Breast epithelium (tissue), 4 donors: ENCODE data around the gene CENPB. TPM values are rescaled to one million over a fixed set of nuclear protein-coding genes. Genes with fewer than 3 reads are reported as not detected.

Experiments used
- DNase-seq, 2 donors: peaks; one replicate each; pipeline ENCODE4 v3.0.0-alpha.2; 2019; ENCODE audit warnings: low spot score in 2 of 2
- H3K27ac ChIP-seq, 2 donors: fragments of 200-600 bp; sonication (generic) in 1 of 2; one replicate each; pipeline ENCODE4 v1.5.1; 2016 to 2019; ENCODE audit warnings: mild to moderate bottlenecking in 1 of 2
- H3K27me3 ChIP-seq, 2 donors: fragments of 200-600 bp; sonication (generic) in 1 of 2; one replicate each; pipeline versions ENCODE4 v1.5.1 to v1.6.0; 2017 to 2019; ENCODE audit warnings: control low read depth in 1 of 2, mild to moderate bottlenecking in 1 of 2
- H3K36me3 ChIP-seq: fragments of 200-600 bp; one replicate; pipeline ENCODE4 v1.5.1; 2019
- H3K4me1 ChIP-seq, 2 donors: fragments of 200-600 bp; sonication (generic); one replicate each; pipeline ENCODE4 v1.5.1; 2016 to 2019; ENCODE audit warnings: control low read depth in 1 of 2
- H3K4me3 ChIP-seq, 3 donors: fragments of 200-600 bp; sonication (generic); 1 replicate in 2 of 3; 2 replicates in 1 of 3; pipeline ENCODE4 v1.5.1; 2016 to 2019; ENCODE audit warnings: mild to moderate bottlenecking in 3 of 3, moderate library complexity in 2 of 3
- H3K9me3 ChIP-seq, 2 donors: fragments of 200-600 bp; sonication (generic) in 1 of 2; one replicate each; pipeline ENCODE4 v1.5.1; 2016 to 2019; ENCODE audit warnings: control low read depth in 1 of 2
- POLR2A ChIP-seq: fragments of 450-650 bp; IDR thresholded peaks from one replicate; pipeline ENCODE4 v1.6.1; 2016; ENCODE audit warnings: antibody characterized with exemption, mild to moderate bottlenecking, moderate library complexity
- POLR2AphosphoS5 ChIP-seq, 3 donors: sonication (generic); formaldehyde crosslinking; IDR thresholded peaks; one replicate each; pipeline ENCODE4 v1.6.1; 2017; ENCODE audit warnings: antibody characterized with exemption in 3 of 3
- intact Hi-C: fragments of 100-400 bp; cut with DNase I; formaldehyde crosslinking; loops from one replicate; pipeline ENCODE4 v1.15.1; 2023; ENCODE audit warnings: low total_unique reads
- total RNA-seq, 3 donors: library from RNA; depleted of rRNA; stranded (reverse); fragments of >200 nt; gene quantifications; one replicate each; pipeline ENCODE4 v1.1.0, GENCODE V29; 2016
- TF ChIP-seq, protein P1 (sequence below), 3 donors: fragments of 450-650 bp; IDR thresholded peaks; one replicate each; pipeline ENCODE4 v1.5.1; 2016 to 2017; ENCODE audit warnings: antibody characterized with exemption in 3 of 3, mild to moderate bottlenecking in 3 of 3, moderate library complexity in 3 of 3

CENPB gene
- total RNA-seq, 3 donors from 2014 or later, result 55.5 to 69.8 (median 68.2) TPM

GRCh38 chr20:3764659-3765058 lies 21.9 kb downstream of the CENPB start:
- peak overlapping the region in 1 of 2 donors; percentile 12 for H3K27ac ChIP-seq
- TF ChIP-seq, protein P1, sequence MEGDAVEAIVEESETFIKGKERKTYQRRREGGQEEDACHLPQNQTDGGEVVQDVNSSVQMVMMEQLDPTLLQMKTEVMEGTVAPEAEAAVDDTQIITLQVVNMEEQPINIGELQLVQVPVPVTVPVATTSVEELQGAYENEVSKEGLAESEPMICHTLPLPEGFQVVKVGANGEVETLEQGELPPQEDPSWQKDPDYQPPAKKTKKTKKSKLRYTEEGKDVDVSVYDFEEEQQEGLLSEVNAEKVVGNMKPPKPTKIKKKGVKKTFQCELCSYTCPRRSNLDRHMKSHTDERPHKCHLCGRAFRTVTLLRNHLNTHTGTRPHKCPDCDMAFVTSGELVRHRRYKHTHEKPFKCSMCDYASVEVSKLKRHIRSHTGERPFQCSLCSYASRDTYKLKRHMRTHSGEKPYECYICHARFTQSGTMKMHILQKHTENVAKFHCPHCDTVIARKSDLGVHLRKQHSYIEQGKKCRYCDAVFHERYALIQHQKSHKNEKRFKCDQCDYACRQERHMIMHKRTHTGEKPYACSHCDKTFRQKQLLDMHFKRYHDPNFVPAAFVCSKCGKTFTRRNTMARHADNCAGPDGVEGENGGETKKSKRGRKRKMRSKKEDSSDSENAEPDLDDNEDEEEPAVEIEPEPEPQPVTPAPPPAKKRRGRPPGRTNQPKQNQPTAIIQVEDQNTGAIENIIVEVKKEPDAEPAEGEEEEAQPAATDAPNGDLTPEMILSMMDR (IDR thresholded peaks at IDR 0.05), result no peak
- TF ChIP-seq POLR2AphosphoS5 (IDR thresholded peaks at IDR 0.05), result no peak
- TF ChIP-seq POLR2A, result no peak
- no peak for DNase-seq
- no peaks in the 10 kb centered on the region for H3K9me3 ChIP-seq
- H3K36me3 ChIP-seq, result no peaks in the 10 kb centered on the region
- no peaks in the 10 kb centered on the region for H3K27me3 ChIP-seq
- no peaks in the 10 kb centered on the region for H3K4me1 ChIP-seq
- intact Hi-C loops, result loop anchor here (1.0 kb wide), 1 partner anchor 24 kb away; no protein-coding TSS in a partner anchor
- H3K4me3 ChIP-seq, result no peak overlapping the region

DNA sequence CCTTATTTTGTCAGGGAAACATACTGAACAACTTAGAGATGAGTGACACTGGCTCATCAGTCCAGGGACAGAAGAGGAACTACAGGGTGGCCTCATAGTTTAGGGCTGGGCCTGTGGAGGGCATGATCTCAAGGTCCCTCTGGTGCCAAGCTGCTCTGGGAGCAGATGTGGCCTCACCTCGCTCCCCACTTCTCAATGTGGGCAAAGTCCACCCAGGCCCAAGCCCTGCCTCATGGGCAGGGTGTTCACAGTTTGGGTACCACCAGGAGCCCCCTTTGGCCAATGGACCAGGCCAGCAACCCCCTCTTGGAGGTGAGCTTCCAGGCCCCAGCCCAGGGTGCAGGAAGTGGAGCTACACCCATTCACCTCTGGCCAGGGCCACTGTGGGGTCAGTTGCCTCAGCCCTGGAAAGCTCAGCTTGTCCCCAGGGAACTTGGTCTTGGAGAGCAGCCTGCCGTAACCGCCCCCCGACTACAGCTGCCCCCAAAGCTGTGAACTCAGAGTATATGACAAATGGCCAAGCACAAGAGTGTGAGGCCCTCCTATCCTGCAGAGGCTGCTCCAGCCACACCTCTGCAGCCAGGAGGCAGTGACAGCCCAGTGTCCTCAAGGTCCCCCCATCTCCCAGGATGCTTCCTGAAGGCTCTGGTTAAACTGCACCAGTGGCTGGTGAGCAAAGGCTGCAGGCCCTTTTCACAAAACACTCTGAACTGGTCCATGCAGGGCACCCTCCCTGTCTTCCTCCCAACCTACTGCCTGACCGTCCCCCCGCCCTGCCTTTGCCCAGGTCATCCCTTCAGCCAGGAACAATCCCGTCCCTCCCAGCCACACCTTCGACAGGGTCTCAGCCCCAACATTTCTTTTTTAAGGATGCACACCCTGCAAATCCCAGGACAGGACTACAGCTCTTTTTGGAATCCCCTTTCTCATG lies 22.6 kb downstream of the CENPB start:
- no peak overlapping the region for H3K4me3 ChIP-seq
- H3K9me3 ChIP-seq, result no peaks in the 10 kb centered on the region
- H3K4me1 ChIP-seq, result no peaks in the 10 kb centered on the region
- no peak for DNase-seq
- TF ChIP-seq, protein P1 (IDR thresholded peaks at IDR 0.05), result no peak
- TF ChIP-seq POLR2AphosphoS5 (IDR thresholded peaks at IDR 0.05), result no peak
- no peak for TF ChIP-seq POLR2A
- H3K27me3 ChIP-seq, result no peaks in the 10 kb centered on the region
- intact Hi-C loops, result no loop called here
- H3K36me3 ChIP-seq, result no peaks in the 10 kb centered on the region
- H3K27ac ChIP-seq, result peak overlapping the region in 1 of 2 donors; percentile 38

- Histone ChIP-seq H3K4me1 (no peaks in the 10 kb centered on the region), H3K9me3 (no peaks in the 10 kb centered on the region), H3K4me3 (no peak overlapping the region), H3K27ac (peak overlapping the region in 1 of 2 donors; percentile 38), H3K27me3 (no peaks in the 10 kb centered on the region), H3K36me3 (no peaks in the 10 kb centered on the region)
- intact Hi-C loops, result loop anchor here (1.0 kb wide), 1 partner anchor 29 kb away; no protein-coding TSS in a partner anchor
- DNase-seq, result no peak
- TF ChIP-seq, protein P1 (IDR thresholded peaks at IDR 0.05), result no peak
- TF ChIP-seq POLR2AphosphoS5 (IDR thresholded peaks at IDR 0.05) (no peak), POLR2A (no peak)
These were observed 25.7 kb downstream of the CENPB start for GRCh38 chr20:3760655-3761348.

DNA sequence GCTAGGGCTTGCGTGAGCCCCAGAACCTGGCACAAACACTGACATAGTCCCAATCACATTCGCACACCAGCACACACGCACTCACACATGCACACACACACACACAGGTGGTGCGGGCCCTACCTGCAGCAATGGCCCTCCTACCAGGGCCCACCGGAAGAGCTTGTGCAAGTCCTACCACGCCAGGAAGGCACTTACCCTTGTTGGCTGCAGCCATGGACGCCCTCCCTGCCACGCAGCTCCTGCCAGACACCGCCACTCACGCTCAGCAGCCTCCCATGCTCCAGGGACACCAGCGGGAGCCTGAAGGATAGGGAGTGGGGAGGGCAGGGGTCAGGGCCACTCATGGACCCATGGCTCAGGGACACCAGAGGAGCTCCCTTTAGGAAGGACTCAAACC lies 26.7 kb downstream of the CENPB start:
- intact Hi-C loops, result loop anchor here (1.0 kb wide), 1 partner anchor 30 kb away; no protein-coding TSS in a partner anchor
- peak overlapping the region in 1 of 2 donors; percentile 75 for H3K27ac ChIP-seq
- H3K27me3 ChIP-seq, result no peaks in the 10 kb centered on the region
- no peak for DNase-seq
- H3K4me1 ChIP-seq, result no peaks in the 10 kb centered on the region
- no peaks in the 10 kb centered on the region for H3K9me3 ChIP-seq
- no peak overlapping the region for H3K4me3 ChIP-seq
- TF ChIP-seq POLR2A (no peak), POLR2AphosphoS5 (IDR thresholded peaks at IDR 0.05) (no peak)
- TF ChIP-seq, protein P1 (IDR thresholded peaks at IDR 0.05), result no peak
- H3K36me3 ChIP-seq, result no peaks in the 10 kb centered on the region
